ENCODE results near the gene PER2. TPM values are rescaled to one million over a fixed set of nuclear protein-coding genes. Genes with fewer than 3 reads are reported as not detected.

PER2 gene
- total and polyA plus RNA-seq, 2 donors, result 7.5 to 8.8 TPM

DNA sequence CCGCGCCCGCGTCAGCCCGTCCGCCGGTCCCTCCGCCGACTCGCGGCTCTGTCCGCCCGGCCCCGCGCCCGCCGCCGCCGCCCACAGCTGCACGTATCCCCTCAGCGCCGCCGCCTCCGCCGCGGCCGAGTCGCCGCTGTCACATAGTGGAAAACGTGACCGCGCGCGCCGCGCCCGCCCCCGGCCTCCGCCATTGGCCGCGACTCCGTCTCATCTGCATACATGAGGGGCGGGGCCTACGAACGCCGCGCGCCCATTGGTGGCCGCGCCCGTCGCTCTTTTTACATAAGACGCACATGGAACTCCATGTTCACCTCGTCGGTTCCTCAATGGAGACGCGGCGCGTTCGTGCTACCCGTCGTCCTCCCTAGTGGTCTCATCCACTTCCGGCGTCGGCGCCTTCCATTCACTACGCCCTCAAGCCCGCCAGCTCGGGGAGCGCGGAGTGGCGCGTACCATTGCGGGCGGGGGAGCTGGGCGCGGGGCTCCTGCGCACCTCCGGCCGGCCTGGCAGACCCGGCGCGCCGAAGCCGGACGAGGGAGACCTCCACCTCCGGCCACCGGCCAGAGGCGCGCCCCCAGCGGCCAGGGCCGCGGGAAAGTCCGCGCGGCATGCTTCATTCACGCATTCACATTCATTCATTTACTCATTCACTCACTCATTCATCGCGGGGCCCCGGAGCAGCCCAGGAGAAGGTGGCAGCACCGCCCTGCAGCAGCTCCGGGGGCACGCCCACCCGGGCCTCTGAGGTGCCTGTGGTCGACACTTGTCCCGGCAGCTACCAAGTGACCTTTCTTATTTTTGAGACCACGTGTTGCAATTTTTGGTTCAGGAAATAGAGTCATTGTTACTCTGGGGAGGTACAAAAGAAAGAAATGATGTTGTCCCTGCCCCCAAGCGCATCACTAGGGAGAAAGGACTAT, 502 bp upstream of the PER2 start:
- under 1% methylated on average over 108 of the region's 108 CpGs for WGBS
- no peaks in the 10 kb centered on the region for H3K36me3 ChIP-seq (ENCODE audit: insufficient read depth)
- H3K4me3 ChIP-seq (ENCODE audit: low read depth, low read length), result peak overlapping the region; percentile 77
- peak overlapping the region; percentile 90 for H3K27ac ChIP-seq (ENCODE audit: low read depth)
- no peaks in the 10 kb centered on the region for H3K4me1 ChIP-seq (ENCODE audit: insufficient read depth)
- peak; percentile 94 for DNase-seq (ENCODE audit: extremely low spot score)

DNA sequence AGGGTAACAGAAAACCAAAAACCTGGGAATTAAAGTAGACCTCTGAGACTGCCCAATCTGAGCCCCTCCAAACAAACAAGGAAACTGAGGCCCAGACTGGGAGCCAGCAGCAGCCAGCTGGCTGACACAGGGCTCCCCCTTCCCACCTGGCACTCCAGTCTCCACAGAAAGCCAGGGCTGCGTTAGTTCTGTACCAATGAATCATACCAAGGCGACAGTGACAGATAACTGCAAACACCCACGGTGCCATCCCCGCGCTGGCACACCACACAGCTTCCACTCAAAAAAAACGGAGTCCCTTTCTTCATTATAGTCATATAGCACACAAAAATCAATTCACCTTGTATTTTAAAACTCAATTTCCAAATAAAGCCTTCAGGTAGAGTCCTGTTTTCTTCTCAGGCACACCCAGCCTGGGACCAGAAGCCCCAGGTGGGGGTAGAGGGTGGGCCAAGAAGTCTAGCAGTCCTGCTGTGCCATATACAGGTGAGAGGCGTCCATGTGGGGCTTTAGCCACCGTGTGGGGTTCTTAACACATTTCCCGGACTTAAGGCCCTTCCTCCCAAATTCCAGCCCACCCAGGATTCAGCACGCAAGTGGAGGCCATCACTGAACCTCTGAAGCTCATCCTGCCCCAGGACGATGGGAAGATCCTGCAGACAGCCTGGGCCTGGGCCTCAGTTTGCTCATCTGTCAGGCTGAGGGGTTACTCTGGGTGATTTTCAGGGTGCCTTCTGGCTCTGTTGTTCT, 1.2 kb downstream of the PER2 start:
- no peaks in the 10 kb centered on the region for H3K4me1 ChIP-seq (ENCODE audit: insufficient read depth)
- H3K36me3 ChIP-seq (ENCODE audit: insufficient read depth), result no peaks in the 10 kb centered on the region
- WGBS, result 43% methylated on average over 11 of the region's 11 CpGs
- H3K27ac ChIP-seq (ENCODE audit: low read depth), result peak overlapping the region; percentile 90
- DNase-seq (ENCODE audit: extremely low spot score), result no peak
- peak overlapping the region; percentile 77 for H3K4me3 ChIP-seq (ENCODE audit: low read depth, low read length)

DNA sequence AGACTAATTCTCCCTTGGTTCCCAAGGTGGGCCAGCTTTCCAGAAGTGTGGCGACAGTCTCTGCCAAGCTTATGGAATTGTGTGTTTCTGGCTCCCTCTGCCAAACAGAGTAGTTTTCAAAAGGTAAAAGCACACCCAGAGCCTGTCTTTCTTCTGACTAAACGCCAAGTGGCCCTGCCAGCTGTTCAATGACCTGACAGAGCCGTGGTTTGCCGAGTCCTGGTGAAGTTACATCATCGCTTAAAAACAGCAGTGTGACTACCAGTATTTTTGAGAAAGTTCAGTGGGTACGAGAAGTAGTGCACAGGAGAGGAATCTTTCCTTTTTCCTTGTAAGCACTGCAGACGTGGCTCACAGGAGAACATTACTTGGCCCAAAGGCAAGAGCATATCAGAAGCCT, 1.9 kb downstream of the PER2 start:
- Histone ChIP-seq H3K4me1 (ENCODE audit: insufficient read depth) (no peaks in the 10 kb centered on the region), H3K36me3 (ENCODE audit: insufficient read depth) (no peaks in the 10 kb centered on the region), H3K27ac (ENCODE audit: low read depth) (peak overlapping the region; percentile 93), H3K4me3 (ENCODE audit: low read depth, low read length) (no peak overlapping the region)
- 23% methylated on average over 7 of the region's 7 CpGs for WGBS
- peak; percentile 8 for DNase-seq (ENCODE audit: extremely low spot score)

DNA sequence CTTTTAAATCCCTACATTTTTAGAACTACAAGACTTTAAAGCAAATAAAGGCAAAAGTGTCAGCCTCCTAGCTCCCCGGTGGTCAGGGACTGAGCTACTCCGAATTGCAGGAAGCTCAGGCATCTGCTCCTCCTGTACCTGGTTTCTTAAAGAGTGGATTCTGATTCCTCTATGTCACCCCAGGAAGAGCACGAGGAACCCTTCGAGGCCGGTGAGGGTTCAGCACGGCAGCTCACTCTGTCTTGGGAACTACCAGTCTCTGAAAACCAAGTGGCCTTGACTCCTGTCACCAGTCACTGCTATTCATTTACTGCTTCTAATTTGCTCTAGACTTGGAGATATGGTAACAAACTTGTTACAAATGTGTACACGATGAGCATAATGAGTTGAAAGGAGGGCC, 2.3 kb downstream of the PER2 start:
- 26% methylated on average over 7 of the region's 7 CpGs for WGBS
- Histone ChIP-seq H3K27ac (ENCODE audit: low read depth) (peak overlapping the region; percentile 93), H3K4me3 (ENCODE audit: low read depth, low read length) (no peak overlapping the region), H3K4me1 (ENCODE audit: insufficient read depth) (no peaks in the 10 kb centered on the region), H3K36me3 (ENCODE audit: insufficient read depth) (no peaks in the 10 kb centered on the region)
- no peak for DNase-seq (ENCODE audit: extremely low spot score)

DNA sequence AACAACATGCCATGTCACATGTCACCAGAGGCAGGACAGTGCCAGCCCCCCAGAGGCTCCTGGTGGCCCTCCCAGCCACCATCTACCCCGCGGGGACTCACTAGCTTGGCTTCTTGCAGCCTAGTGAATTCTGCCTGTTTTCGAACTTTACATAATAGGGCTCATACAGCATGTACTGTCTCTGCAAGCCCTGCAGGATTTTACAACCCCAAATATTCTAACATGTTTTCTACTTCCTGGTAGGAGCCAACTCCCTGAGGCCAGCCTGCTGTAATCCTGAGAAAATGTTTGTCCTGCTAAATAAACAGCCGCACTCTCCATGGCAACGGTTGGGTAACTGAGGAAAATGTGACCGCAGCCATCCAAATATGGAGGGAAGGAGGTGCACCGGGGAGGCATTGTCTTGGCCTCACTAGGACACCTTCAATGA, 2.7 kb downstream of the PER2 start:
- DNase-seq (ENCODE audit: extremely low spot score), result peak; percentile 88
- H3K4me1 ChIP-seq (ENCODE audit: insufficient read depth), result no peaks in the 10 kb centered on the region
- no peaks in the 10 kb centered on the region for H3K36me3 ChIP-seq (ENCODE audit: insufficient read depth)
- WGBS, result 17% methylated on average over 7 of the region's 7 CpGs
- H3K4me3 ChIP-seq (ENCODE audit: low read depth, low read length), result no peak overlapping the region
- H3K27ac ChIP-seq (ENCODE audit: low read depth), result peak overlapping the region; percentile 93

DNA sequence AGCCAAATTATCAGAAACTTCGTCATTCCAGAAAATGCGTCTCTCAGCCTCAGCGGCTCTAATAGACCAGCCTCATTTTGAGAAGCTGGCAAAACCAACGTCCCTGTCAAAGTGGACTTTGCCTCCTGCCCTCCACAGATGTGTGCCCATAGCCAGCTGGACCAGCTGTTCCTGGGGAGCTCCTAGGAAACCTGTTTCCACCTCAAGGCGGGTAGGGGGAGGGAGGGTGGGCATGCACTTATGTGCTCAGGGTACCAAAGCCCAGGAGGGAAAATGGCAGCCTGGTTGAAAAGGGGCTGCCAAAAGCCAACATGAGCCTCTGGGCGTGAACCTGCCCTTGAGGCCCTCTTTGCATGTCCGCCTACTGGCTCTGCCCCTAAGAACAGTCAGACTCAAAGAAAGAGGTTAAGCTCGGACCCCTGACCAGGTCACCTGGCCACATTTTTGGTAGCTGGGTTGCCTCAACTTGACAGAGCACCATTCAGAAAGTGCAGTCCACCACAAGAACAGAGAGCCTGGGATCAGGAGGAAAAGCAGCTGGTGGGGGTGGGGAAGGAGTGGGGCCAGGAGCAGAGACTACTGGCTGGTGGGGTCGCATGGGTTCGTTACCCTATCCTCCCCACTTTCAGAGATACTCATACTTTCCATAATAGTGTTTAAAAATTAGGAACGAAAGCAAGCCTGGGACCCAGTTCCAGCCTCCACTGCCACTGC, 3.5 kb downstream of the PER2 start:
- no peaks in the 10 kb centered on the region for H3K4me1 ChIP-seq (ENCODE audit: insufficient read depth)
- WGBS, result 70% methylated on average over 11 of the region's 11 CpGs
- no peak for DNase-seq (ENCODE audit: extremely low spot score)
- H3K27ac ChIP-seq (ENCODE audit: low read depth), result peak overlapping the region; percentile 45
- H3K36me3 ChIP-seq (ENCODE audit: insufficient read depth), result no peaks in the 10 kb centered on the region
- H3K4me3 ChIP-seq (ENCODE audit: low read depth, low read length), result no peak overlapping the region

DNA sequence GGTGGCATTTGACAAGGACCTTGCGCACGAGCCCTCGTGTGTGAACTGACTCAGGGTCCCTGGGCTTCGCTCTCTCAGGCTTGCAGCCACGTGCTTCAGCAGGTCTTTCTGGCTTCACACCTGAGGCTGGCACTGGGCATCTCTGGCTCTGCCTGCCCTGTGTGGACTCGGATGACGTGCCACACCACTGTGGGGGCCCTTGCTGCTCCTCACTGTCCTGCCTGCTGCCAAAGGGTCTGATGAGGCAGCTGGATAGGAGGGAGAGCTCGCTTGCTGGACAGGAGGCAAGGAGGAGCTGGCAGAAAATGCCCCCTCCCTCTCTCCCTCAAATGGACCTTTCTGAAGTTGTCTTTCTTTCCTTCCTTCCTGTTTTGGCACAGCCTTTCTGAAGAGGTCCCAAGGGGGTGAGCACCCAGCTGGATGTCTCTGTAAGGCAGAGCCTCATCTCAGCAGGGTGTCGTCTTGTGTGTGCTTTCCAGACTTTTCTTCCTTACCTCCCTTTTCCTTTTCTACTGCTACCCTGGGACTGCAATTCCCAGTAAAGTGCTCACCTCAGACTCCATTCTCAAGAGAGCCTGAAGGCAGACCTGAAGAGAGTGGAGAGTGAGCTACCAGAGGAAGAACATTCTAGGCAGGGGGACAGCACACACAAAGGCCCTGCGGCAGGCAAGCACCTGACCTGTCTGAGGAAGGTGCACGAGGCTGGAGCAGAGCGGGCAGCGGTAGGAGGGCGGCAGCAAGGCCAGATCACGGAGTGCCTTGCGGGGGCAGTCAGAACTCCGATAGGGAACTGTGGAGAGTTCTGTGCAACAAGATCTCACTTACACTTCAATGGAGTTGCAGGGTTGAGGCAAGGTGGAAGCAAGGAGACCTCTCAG, 5.3 kb downstream of the PER2 start:
- WGBS, result 91% methylated on average over 17 of the region's 17 CpGs
- DNase-seq (ENCODE audit: extremely low spot score), result no peak

DNA sequence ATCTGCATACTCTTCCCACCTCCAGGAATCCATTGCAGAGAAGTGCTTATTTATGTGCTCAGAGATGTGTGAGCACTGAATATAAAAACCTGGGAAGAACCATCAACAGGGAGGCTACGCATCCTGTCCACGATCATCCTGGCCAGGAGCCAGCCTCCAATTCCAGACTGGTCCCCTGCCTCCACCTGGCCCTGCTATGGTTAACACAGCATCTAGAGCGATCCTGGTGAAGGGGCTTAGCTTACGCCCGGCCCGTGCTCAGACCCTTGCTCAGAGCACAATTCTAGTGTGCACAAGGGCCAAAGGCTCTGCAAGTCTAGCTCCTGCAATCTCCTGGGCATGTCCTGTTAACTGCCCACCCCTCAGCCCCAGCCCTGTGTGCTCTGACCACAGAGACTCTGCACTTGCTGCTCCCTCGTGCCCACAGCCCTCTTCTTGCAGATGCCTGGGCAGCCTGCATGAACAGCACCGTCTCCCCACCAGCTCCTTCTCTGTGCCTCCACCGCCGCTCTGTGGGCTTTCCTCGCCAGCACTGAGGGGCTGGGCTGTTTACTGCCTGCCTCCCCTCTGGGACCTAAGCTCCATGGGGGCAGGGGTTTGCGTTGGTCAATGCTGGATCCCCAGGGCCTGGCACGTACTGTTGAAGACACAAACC, 6.5 kb downstream of the PER2 start:
- Histone ChIP-seq H3K4me1 (ENCODE audit: insufficient read depth) (no peaks in the 10 kb centered on the region), H3K27ac (ENCODE audit: low read depth) (no peak overlapping the region), H3K4me3 (ENCODE audit: low read depth, low read length) (no peak overlapping the region), H3K36me3 (ENCODE audit: insufficient read depth) (no peaks in the 10 kb centered on the region)
- 85% methylated on average over 13 of the region's 13 CpGs for WGBS
- no peak for DNase-seq (ENCODE audit: extremely low spot score)

More for the DNA sequence above, 5.3 kb downstream of the PER2 start:
- H3K4me1 ChIP-seq (ENCODE audit: insufficient read depth), result no peaks in the 10 kb centered on the region
- H3K27ac ChIP-seq (ENCODE audit: low read depth), result no peak overlapping the region
- H3K4me3 ChIP-seq (ENCODE audit: low read depth, low read length), result no peak overlapping the region
- no peaks in the 10 kb centered on the region for H3K36me3 ChIP-seq (ENCODE audit: insufficient read depth)

DNA sequence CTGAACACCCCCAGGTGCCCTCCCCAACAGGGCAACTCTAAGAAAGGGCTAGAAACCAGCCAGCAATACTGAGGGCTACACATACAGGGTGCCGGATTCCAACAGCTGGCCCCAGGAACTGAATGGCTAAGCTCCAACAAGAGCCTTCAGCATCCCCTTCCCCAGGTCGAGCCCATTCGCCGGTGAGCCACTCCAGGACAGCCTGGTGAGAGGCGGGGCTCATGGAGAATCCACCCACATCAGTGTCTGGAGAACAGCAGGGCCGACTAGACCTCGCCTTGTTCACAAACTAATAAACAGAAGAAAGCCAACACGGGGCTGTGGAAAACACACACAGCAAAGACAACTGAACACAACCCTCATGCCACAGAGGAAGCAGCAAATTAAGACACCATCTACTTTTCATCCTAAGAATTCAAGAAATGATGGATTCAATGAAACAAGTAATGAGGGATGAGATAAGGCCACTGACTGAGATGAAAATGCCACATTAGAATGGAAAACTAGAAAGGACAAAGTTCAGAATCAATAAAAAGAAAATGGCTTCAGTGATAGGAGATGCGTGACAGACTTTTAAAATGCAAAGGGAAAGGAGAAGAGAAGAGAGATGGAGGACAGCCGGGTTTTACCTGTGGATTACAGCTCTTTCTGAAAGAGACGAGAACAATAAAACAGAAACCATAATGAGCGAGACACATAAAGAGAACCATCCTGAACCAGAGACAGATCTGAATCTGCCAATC, 8.2 kb downstream of the PER2 start:
- no peak for DNase-seq (ENCODE audit: extremely low spot score)
- Histone ChIP-seq H3K36me3 (ENCODE audit: insufficient read depth) (peaks cover 6% of the 10 kb centered on the region), H3K27ac (ENCODE audit: low read depth) (no peak overlapping the region), H3K4me1 (ENCODE audit: insufficient read depth) (no peaks in the 10 kb centered on the region), H3K4me3 (ENCODE audit: low read depth, low read length) (no peak overlapping the region)
- WGBS, result 83% methylated on average over 12 of the region's 12 CpGs

DNA sequence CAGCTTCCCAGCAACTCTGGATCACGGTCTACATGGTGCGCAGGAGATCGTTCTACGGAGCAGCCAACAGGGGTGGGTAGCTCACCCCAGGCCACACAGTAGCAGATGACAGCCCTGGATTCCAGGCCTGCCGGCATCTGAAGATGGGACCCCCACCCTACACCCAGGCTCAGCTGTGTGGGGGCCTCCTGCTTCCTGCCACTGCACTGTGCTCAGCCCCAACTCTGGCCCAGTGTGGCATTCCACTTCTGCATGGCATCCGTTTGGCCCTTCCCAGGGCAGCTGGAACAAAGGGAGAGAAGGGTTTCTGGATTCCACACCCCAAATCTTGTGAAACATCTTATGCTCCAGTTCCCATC, 9.1 kb downstream of the PER2 start:
- Histone ChIP-seq H3K27ac (ENCODE audit: low read depth) (no peak overlapping the region), H3K4me3 (ENCODE audit: low read depth, low read length) (no peak overlapping the region), H3K4me1 (ENCODE audit: insufficient read depth) (no peaks in the 10 kb centered on the region), H3K36me3 (ENCODE audit: insufficient read depth) (peaks cover 6% of the 10 kb centered on the region)
- WGBS, result 93% methylated on average over 6 of the region's 6 CpGs
- no peak for DNase-seq (ENCODE audit: extremely low spot score)

DNA sequence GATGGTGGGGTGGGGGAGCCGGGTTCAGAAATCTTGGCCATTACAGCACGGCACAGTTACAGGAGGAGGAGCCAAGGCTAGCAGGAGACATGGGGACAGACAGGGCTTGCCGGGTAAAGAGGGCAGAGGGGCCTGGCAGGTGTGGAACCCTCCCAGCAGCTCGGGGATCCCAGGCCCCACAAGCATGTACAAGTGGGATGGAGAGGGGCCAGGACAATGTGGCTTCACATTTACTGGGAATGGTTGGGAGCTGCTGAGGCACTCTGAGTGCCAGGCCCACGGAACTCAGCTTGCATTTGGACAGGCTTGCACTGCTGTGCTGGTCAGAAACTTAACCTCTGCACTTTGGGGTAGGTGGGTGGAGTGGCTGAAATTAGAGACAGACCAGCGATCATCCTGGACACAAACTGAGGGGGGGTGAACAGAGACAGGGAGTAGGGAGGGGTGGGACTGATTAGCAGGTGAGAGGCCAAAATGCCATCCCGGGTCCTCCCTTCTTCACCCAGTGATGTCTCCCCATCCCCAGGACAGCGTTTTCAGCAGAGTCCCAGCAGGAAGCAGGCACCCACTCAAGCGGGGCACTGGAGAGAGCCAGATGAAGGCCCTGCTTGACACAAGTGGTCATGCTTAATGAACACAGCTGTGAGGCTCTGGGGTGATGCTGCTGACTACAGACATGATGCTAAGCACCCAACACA, 9.6 kb downstream of the PER2 start:
- WGBS, result 74% methylated on average over 9 of the region's 9 CpGs
- no peaks in the 10 kb centered on the region for H3K4me1 ChIP-seq (ENCODE audit: insufficient read depth)
- DNase-seq (ENCODE audit: extremely low spot score), result no peak
- H3K36me3 ChIP-seq (ENCODE audit: insufficient read depth), result peaks cover 6% of the 10 kb centered on the region
- no peak overlapping the region for H3K4me3 ChIP-seq (ENCODE audit: low read depth, low read length)
- no peak overlapping the region for H3K27ac ChIP-seq (ENCODE audit: low read depth)

All from urinary bladder (tissue), 4 donors.